ENCODE results near the gene SLC25A24. TPM values are rescaled to one million over a fixed set of nuclear protein-coding genes. Genes with fewer than 3 reads are reported as not detected.
"Not testable (repeated sequence)": the region's sequence is repeated elsewhere in the genome, so short reads cannot be mapped to it uniquely, and the experiment has no call there.

Gene SLC25A24
- total RNA-seq, 2 donors from 2014 or later, result 14.4 to 20.7 TPM

DNA sequence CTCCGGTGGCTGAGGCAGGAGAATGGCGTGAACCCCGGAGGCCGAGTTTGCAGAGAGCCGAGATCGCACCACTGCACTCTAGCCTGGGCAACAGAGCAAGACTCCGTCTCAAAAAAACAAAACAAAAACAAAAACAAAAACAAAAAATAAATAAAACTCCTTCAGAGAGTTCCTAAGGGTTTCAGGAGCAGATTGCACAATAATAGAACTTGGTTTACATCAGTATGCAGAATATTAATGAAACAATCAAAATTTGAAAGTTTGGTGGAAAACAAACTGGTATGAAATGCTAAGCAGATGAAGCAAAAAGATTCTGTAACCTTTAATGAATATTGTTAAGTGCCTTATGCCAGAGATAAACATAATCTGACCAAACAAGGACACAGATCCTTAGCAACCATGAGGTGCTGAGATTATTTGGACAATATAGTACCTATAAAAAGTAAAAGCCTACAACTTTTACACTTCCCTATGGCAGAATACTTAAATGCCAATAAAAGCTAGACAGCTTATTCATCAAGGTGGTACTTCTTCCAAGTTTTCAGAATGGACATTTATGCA is 41.2 kb downstream of the SLC25A24 start:
- Histone ChIP-seq H3K36me3 (peaks cover 18% of the 10 kb centered on the region), H3K27me3 (no peaks in the 10 kb centered on the region), H3K9me3 (no peaks in the 10 kb centered on the region), H3K4me3 (no peak overlapping the region), H3K27ac (no peak overlapping the region), H3K4me1 (no peaks in the 10 kb centered on the region)
- DNase-seq (ENCODE audit: low spot score), result no peak
- TF ChIP-seq, protein P1, sequence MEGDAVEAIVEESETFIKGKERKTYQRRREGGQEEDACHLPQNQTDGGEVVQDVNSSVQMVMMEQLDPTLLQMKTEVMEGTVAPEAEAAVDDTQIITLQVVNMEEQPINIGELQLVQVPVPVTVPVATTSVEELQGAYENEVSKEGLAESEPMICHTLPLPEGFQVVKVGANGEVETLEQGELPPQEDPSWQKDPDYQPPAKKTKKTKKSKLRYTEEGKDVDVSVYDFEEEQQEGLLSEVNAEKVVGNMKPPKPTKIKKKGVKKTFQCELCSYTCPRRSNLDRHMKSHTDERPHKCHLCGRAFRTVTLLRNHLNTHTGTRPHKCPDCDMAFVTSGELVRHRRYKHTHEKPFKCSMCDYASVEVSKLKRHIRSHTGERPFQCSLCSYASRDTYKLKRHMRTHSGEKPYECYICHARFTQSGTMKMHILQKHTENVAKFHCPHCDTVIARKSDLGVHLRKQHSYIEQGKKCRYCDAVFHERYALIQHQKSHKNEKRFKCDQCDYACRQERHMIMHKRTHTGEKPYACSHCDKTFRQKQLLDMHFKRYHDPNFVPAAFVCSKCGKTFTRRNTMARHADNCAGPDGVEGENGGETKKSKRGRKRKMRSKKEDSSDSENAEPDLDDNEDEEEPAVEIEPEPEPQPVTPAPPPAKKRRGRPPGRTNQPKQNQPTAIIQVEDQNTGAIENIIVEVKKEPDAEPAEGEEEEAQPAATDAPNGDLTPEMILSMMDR (IDR thresholded peaks at IDR 0.05), result no peak

DNA sequence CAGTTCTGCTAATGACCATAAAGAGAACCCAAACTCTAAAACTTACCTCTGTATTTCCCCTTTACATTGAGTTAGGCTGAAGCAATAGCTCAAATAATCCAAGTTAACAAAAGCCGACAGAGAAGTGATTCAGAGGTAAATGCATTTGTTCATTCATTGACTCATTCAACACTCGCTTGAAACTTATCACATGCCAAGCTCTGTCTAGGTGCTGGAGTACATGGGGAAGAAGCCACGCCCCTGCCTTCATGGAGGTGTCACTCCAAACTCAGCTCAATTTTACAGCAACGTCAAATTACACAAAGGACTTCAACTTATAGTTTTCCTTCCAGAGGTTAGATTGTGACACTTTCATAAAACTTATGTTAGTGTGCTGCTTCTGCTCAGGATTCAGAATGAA is 45.8 kb downstream of the SLC25A24 start:
- H3K9me3 ChIP-seq, result no peaks in the 10 kb centered on the region
- no peak overlapping the region for H3K4me3 ChIP-seq
- no peak overlapping the region for H3K27ac ChIP-seq
- no peaks in the 10 kb centered on the region for H3K4me1 ChIP-seq
- H3K27me3 ChIP-seq, result no peaks in the 10 kb centered on the region
- TF ChIP-seq, protein P1 (IDR thresholded peaks at IDR 0.05), result no peak
- peaks cover 45% of the 10 kb centered on the region for H3K36me3 ChIP-seq
- DNase-seq (ENCODE audit: low spot score), result no peak

DNA sequence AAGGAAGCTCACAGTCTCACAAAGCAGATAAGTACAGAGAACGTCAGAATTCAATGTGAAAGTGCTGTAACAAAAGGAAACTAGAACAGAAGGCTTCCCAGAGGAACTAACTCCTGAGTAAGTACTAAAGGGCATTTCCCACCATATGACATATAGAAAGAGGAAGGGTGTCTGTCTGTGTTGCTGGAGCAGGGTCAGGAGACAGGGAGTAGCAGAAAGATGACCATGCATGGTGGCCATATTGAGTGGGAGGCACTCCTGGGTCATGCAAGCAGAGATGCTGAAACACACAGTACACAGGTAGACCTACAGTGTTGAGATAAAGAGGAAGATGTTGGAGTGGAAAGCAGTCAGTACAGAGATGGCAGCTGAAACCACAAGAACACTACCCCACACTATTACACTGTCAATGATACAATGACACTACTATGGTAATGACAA is 47.3 kb downstream of the SLC25A24 start:
- no peaks in the 10 kb centered on the region for H3K9me3 ChIP-seq
- no peak overlapping the region for H3K4me3 ChIP-seq
- no peak overlapping the region for H3K27ac ChIP-seq
- H3K4me1 ChIP-seq, result no peaks in the 10 kb centered on the region
- no peak for DNase-seq (ENCODE audit: low spot score)
- TF ChIP-seq, protein P1 (IDR thresholded peaks at IDR 0.05), result no peak
- H3K36me3 ChIP-seq, result peaks cover 56% of the 10 kb centered on the region
- no peaks in the 10 kb centered on the region for H3K27me3 ChIP-seq

DNA sequence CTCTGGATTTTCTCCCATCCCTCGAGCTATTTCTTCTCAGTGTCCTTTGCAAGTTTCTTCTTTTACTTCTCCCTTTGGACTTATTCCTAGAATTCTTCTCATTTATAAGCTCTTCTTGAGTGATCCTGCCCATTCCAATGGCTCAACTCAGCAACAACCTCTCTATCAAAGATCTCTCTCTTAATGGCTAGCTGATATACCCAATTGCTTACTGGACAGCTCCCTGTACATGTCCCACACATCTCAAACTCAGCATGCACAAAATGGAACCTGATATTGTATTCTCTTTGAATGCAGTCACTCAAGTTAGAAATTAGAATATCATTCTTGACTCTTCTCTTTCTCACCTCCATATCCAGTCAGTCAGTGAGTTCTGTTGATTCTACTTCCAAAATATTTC is 48.6 kb downstream of the SLC25A24 start:
- TF ChIP-seq, protein P1 (IDR thresholded peaks at IDR 0.05), result no peak
- H3K4me3 ChIP-seq, result no peak overlapping the region
- H3K27ac ChIP-seq, result no peak overlapping the region
- DNase-seq (ENCODE audit: low spot score), result no peak
- H3K36me3 ChIP-seq, result peaks cover 65% of the 10 kb centered on the region
- H3K27me3 ChIP-seq, result no peaks in the 10 kb centered on the region
- no peaks in the 10 kb centered on the region for H3K9me3 ChIP-seq
- H3K4me1 ChIP-seq, result no peaks in the 10 kb centered on the region

DNA sequence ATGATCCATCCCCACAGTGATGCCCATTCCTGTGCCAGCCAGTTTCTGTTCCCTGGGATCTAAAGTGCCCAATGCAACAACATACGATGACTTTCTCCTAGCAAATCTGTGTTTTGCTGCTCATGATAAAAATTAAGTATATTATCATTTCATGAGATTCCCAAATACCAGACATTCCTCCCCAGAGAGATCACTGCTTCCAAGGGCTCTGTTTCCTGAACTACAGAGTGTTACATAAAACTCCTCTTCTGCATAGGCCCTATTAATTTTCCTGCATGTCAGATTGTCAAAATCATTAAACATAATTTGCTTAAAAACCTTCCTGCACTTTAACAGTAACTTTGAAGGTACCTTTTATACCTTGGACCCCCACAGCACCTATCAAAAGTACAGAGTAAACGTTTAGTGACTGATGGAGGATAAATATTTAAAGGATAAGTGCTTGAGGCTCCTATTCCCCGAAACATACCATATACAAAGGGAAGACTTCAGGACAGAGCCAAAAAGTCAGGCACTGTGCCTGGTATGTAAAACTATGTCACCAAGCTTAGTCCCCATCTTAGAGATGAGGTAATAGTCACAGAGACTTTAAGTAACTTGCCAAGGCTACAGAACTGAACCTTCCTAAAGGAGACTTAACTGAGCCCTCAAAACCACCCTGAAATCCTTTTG is 50.2 kb downstream of the SLC25A24 start:
- no peaks in the 10 kb centered on the region for H3K4me1 ChIP-seq

DNA sequence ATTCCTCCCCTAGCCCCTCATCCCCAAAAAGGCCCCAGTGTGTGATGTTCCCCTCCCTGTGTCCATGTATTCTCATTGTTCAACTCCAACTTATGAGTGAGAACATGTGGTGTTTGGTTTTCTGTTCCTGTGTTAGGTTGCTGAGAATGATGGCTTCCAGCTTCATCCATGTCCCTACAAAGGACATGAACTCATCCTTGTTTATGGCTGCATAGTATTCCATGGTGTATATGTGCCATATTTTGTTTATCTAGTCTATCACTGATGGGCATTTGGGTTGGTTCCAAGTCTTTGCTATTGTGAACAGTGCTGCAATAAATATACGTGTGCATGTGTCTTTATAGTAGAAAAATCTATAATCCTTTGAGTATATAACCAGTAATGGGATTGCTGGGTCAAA is 55.6 kb downstream of the SLC25A24 start:
- H3K4me1 ChIP-seq; H3K27ac ChIP-seq; H3K9me3 ChIP-seq; H3K4me3 ChIP-seq; H3K27me3 ChIP-seq; DNase-seq (ENCODE audit: low spot score): not testable (repeated sequence)
- peaks cover 53% of the 10 kb centered on the region for H3K36me3 ChIP-seq

More for the DNA sequence above, 50.2 kb downstream of the SLC25A24 start:
- Histone ChIP-seq H3K27me3 (no peaks in the 10 kb centered on the region), H3K4me3 (no peak overlapping the region), H3K9me3 (no peaks in the 10 kb centered on the region), H3K27ac (no peak overlapping the region), H3K36me3 (peaks cover 73% of the 10 kb centered on the region)
- DNase-seq (ENCODE audit: low spot score), result no peak
- TF ChIP-seq, protein P1 (IDR thresholded peaks at IDR 0.05), result no peak

Data from right atrium auricular region (tissue), 2 donors.